HEK293 (cell line): Measurements from ENCODE around the gene IRAK2.

Experiments used
- CTCF ChIA-PET: fragments of 350-600 bp; formaldehyde crosslinking; extraction: SDS; loops from one replicate; lab custom pipeline; 2021; ENCODE audit warnings: antibody characterized with exemption; lab: Yijun Ruan, JAX
- POLR2A ChIA-PET: fragments of 300-600 bp; formaldehyde crosslinking; extraction: SDS; loops from one replicate; lab custom pipeline; 2020; ENCODE audit warnings: antibody characterized with exemption, inconsistent platforms; lab: Yijun Ruan, JAX
- H3K27ac ChIP-seq: fragments of 200-500 bp; sonication (Bioruptor generic); 2 replicates; pipeline ENCODE4 v1.5.1; 2014; ENCODE audit warnings: low read depth, low read length, control low read depth, inconsistent platforms; ENCODE audit errors: extremely low read depth
- H3K36me3 ChIP-seq, 2 experiments: fragments of 200-500 bp in 1 of 2; sonication (Bioruptor generic) in 1 of 2; 1 replicate in 1 of 2; 2 replicates in 1 of 2; pipeline ENCODE4 v1.5.1; 2014 to 2017; ENCODE audit warnings: inconsistent platforms in 2 of 2, low read length in 2 of 2; ENCODE audit not compliant: control insufficient read depth in 2 of 2, insufficient read depth in 1 of 2
- H3K4me1 ChIP-seq: fragments of 200-500 bp; sonication (Bioruptor generic); 2 replicates; pipeline ENCODE4 v1.5.1; 2014; ENCODE audit warnings: mild to moderate bottlenecking, low read length, inconsistent platforms; ENCODE audit not compliant: control insufficient read depth, insufficient read depth
- H3K4me3 ChIP-seq: 2 replicates; pipeline ENCODE4 v1.5.1; 2011; ENCODE audit warnings: low read depth, mild to moderate bottlenecking, control low read depth, low read length, moderate library complexity
- H3K9me3 ChIP-seq: fragments of 200-500 bp; sonication (Bioruptor generic); 2 replicates; pipeline ENCODE4 v1.5.1; 2014; ENCODE audit warnings: low read depth, low read length, inconsistent platforms; ENCODE audit not compliant: control insufficient read depth, insufficient read depth
- GLIS1 ChIP-seq: fragments of 450-650 bp; formaldehyde crosslinking; IDR thresholded peaks from 2 replicates; pipeline ENCODE4 v1.5.1; 2016; ENCODE audit warnings: missing biosample characterization, missing genetic modification characterization
- HIC1 ChIP-seq: fragments of 450-650 bp; formaldehyde crosslinking; IDR thresholded peaks from 2 replicates; pipeline ENCODE4 v1.5.1; 2016; ENCODE audit warnings: missing biosample characterization, missing genetic modification characterization
- KLF10 ChIP-seq: fragments of 450-650 bp; IDR thresholded peaks from 2 replicates; pipeline ENCODE4 v1.5.1; 2018; ENCODE audit warnings: missing biosample characterization, mild to moderate bottlenecking, missing genetic modification characterization
- PRDM6 ChIP-seq: fragments of 450-650 bp; formaldehyde crosslinking; IDR thresholded peaks from 2 replicates; pipeline ENCODE4 v1.5.1; 2017; ENCODE audit warnings: missing biosample characterization, missing genetic modification characterization
- SALL2 ChIP-seq: fragments of 450-650 bp; formaldehyde crosslinking; IDR thresholded peaks from 2 replicates; pipeline ENCODE4 v1.5.0; 2017; ENCODE audit warnings: missing biosample characterization, mild to moderate bottlenecking, missing genetic modification characterization, borderline replicate concordance
- SCRT1 ChIP-seq: fragments of 450-650 bp; formaldehyde crosslinking; IDR thresholded peaks from 2 replicates; pipeline ENCODE4 v1.5.1; 2016; ENCODE audit warnings: missing biosample characterization, missing genetic modification characterization, borderline replicate concordance
- SCRT2 ChIP-seq: fragments of 450-650 bp; formaldehyde crosslinking; IDR thresholded peaks from 2 replicates; pipeline ENCODE4 v1.5.1; 2016; ENCODE audit warnings: missing biosample characterization, missing genetic modification characterization
- YY1 ChIP-seq: fragments of 450-650 bp; formaldehyde crosslinking; IDR thresholded peaks from 2 replicates; pipeline ENCODE4 v1.5.1; 2018; ENCODE audit warnings: missing biosample characterization, missing genetic modification characterization
- ZNF114 ChIP-seq: fragments of 450-650 bp; formaldehyde crosslinking; IDR thresholded peaks from 2 replicates; pipeline ENCODE4 v1.5.0; 2017; ENCODE audit warnings: missing biosample characterization, missing genetic modification characterization
- ZNF132 ChIP-seq: fragments of 450-650 bp; formaldehyde crosslinking; IDR thresholded peaks from 2 replicates; pipeline ENCODE4 v1.5.1; 2017; ENCODE audit warnings: missing biosample characterization, missing genetic modification characterization, borderline replicate concordance
- ZNF148 ChIP-seq: fragments of 450-650 bp; formaldehyde crosslinking; IDR thresholded peaks from 2 replicates; pipeline ENCODE4 v1.5.0; 2017; ENCODE audit warnings: missing biosample characterization, missing genetic modification characterization, borderline replicate concordance
- ZNF174 ChIP-seq: fragments of 450-650 bp; formaldehyde crosslinking; IDR thresholded peaks from 2 replicates; pipeline ENCODE4 v1.5.0; 2017; ENCODE audit warnings: missing biosample characterization, mild to moderate bottlenecking, missing genetic modification characterization
- ZNF175 ChIP-seq: fragments of 450-650 bp; formaldehyde crosslinking; IDR thresholded peaks from 2 replicates; pipeline ENCODE4 v1.5.1; 2016; ENCODE audit warnings: missing biosample characterization, missing genetic modification characterization
- ZNF335 ChIP-seq: fragments of 450-650 bp; formaldehyde crosslinking; conservative IDR thresholded peaks from 2 replicates; pipeline ENCODE4 v1.5.1; 2016; ENCODE audit warnings: missing biosample characterization, missing genetic modification characterization
- ZNF518A ChIP-seq: fragments of 450-650 bp; formaldehyde crosslinking; conservative IDR thresholded peaks from 2 replicates; pipeline ENCODE4 v1.5.1; 2016; ENCODE audit warnings: low read depth, missing biosample characterization, missing genetic modification characterization
- ZNF654 ChIP-seq: fragments of 450-650 bp; formaldehyde crosslinking; IDR thresholded peaks from 2 replicates; pipeline ENCODE4 v1.5.1; 2016; ENCODE audit warnings: low read depth, missing biosample characterization, missing genetic modification characterization
- ZNF792 ChIP-seq: fragments of 450-650 bp; formaldehyde crosslinking; IDR thresholded peaks from 2 replicates; pipeline ENCODE4 v1.5.1; 2016; ENCODE audit warnings: missing biosample characterization, missing genetic modification characterization
- ZNF830 ChIP-seq: fragments of 450-650 bp; IDR thresholded peaks from 2 replicates; pipeline ENCODE4 v1.5.0; 2018; ENCODE audit warnings: missing biosample characterization, missing genetic modification characterization, low read depth, mild to moderate bottlenecking, moderate library complexity
- ZNF837 ChIP-seq: fragments of 450-650 bp; formaldehyde crosslinking; IDR thresholded peaks from 2 replicates; pipeline ENCODE4 v1.5.1; 2016; ENCODE audit warnings: missing biosample characterization, missing genetic modification characterization
- ZSCAN23 ChIP-seq: fragments of 450-650 bp; formaldehyde crosslinking; IDR thresholded peaks from 2 replicates; pipeline ENCODE4 v1.5.1; 2016; ENCODE audit warnings: missing biosample characterization, missing genetic modification characterization

IRAK2 gene

GRCh38 chr3:10287936-10288574 lies 123.3 kb downstream of the IRAK2 start:
- POLR2A ChIA-PET = interaction anchor here (0.6 kb wide), 1 partner anchor 146 kb away, joined by 3 read pairs; the partner anchor contains the start of gene VHL
- CTCF ChIA-PET = no interaction called here
- no peaks in the 10 kb centered on the region for H3K9me3 ChIP-seq
- no peak overlapping the region for H3K4me3 ChIP-seq
- TF ChIP-seq ZNF837 (tag by site-specific recombination) (no peak), ZNF792 (tag by site-specific recombination) (no peak), SCRT1 (tag by site-specific recombination) (no peak), PRDM6 (no peak), ZNF518A (tag by site-specific recombination) (no peak), KLF10 (no peak), SALL2 (tag by site-specific recombination) (no peak), ZNF174 (no peak), ZSCAN23 (tag by site-specific recombination) (no peak), ZNF114 (tag by site-specific recombination) (no peak), ZNF148 (no peak), ZNF830 (no peak)
- TF ChIP-seq, all 188 proteins: peak for 0
- Histone ChIP-seq H3K36me3 (peaks cover 3 to 89% of the 10 kb centered on the region in 2 experiments; a peak in 1 of 3 replicates), H3K27ac (no peak overlapping the region), H3K4me1 (peaks cover 7% of the 10 kb centered on the region; the same call in 1 of the 2 replicates)

- POLR2A ChIA-PET = interaction anchor here (1.9 kb wide), 1 partner anchor 40 kb away, joined by 5 read pairs; the partner anchor contains the start of gene TATDN2
- no peak for TF ChIP-seq ZNF132
- TF ChIP-seq HIC1 = no peak
- no peak for TF ChIP-seq YY1 (tag by site-specific recombination)
- no peak for TF ChIP-seq GLIS1
- TF ChIP-seq ZNF654 = no peak
- no peak for TF ChIP-seq SCRT2 (tag by site-specific recombination)
- no peak for TF ChIP-seq ZNF335 (tag by site-specific recombination)
- no peak for TF ChIP-seq ZNF175
- CTCF ChIA-PET = no interaction called here
Measured at GRCh38 chr3:10288575-10288960, 123.8 kb downstream of the IRAK2 start.

More at GRCh38 chr3:10288575-10288960, 123.8 kb downstream of the IRAK2 start:
- Histone ChIP-seq H3K36me3 (peaks cover 3 to 84% of the 10 kb centered on the region in 2 experiments; a peak in 1 of 3 replicates), H3K4me3 (no peak overlapping the region), H3K4me1 (peaks cover 7% of the 10 kb centered on the region; the same call in 1 of the 2 replicates), H3K9me3 (no peaks in the 10 kb centered on the region), H3K27ac (no peak overlapping the region)
